Kidney (tissue), 14 donors: ENCODE data around the gene NKG7. TPM values are rescaled to one million over a fixed set of nuclear protein-coding genes. Genes with fewer than 3 reads are reported as not detected.

Experiments
- DNase-seq, 5 donors: peaks; one replicate each; pipeline ENCODE4 v3.0.0-alpha.2; 2013 to 2020
- FAIRE-seq: peaks from 2 replicates; lab custom pipeline; 2012; peaks lifted over from hg19 to GRCh38; lab: Jason Lieb, UNC
- H3K27ac ChIP-seq, 2 donors: one replicate each; pipeline ENCODE4 v1.7.0; 2013; ENCODE audit warnings: low read depth in 2 of 2, low read length in 2 of 2, inconsistent platforms in 1 of 2
- H3K27me3 ChIP-seq: one replicate; pipeline ENCODE4 v1.7.1; 2013; ENCODE audit warnings: low read length, inconsistent platforms; ENCODE audit not compliant: control insufficient read depth, insufficient read depth
- H3K36me3 ChIP-seq, 3 donors: one replicate each; pipeline versions ENCODE4 v1.7.0 to v1.7.1; 2013; ENCODE audit warnings: low read length in 3 of 3, control low read depth in 1 of 3, inconsistent platforms in 1 of 3; ENCODE audit not compliant: insufficient read depth in 3 of 3, control insufficient read depth in 2 of 3
- H3K4me1 ChIP-seq, 3 donors: one replicate each; pipeline versions ENCODE4 v1.7.0 to v1.7.1; 2013; ENCODE audit warnings: low read length in 3 of 3, inconsistent platforms in 1 of 3, low read depth in 1 of 3; ENCODE audit not compliant: control insufficient read depth in 2 of 3, insufficient read depth in 2 of 3
- H3K4me3 ChIP-seq, 3 donors: one replicate each; pipeline versions ENCODE4 v1.7.0 to v1.8.1; 2013; ENCODE audit warnings: low read length in 3 of 3, control low read depth in 1 of 3, inconsistent platforms in 1 of 3
- H3K9ac ChIP-seq, 3 donors: one replicate each; pipeline versions ENCODE4 v1.7.0 to v1.7.1; 2013; ENCODE audit warnings: low read length in 3 of 3, control low read depth in 1 of 3, inconsistent platforms in 1 of 3
- H3K9me3 ChIP-seq, 3 donors: one replicate each; pipeline versions ENCODE4 v1.7.0 to v1.7.1; 2013; ENCODE audit warnings: low read length in 3 of 3, control low read depth in 1 of 3, inconsistent platforms in 1 of 3; ENCODE audit not compliant: control insufficient read depth in 2 of 3, insufficient read depth in 1 of 3
- CTCF ChIP-seq: IDR thresholded peaks from 3 replicates; pipeline ENCODE4 v1.5.1; 2012; ENCODE audit warnings: mild to moderate bottlenecking, moderate library complexity, borderline replicate concordance; ENCODE audit not compliant: insufficient read depth; ENCODE audit errors: extremely low read depth
- intact Hi-C: fragments of 100-400 bp; cut with DNase I; formaldehyde crosslinking; loops from one replicate; pipeline ENCODE4 v1.11.1; 2022
- polyA plus RNA-seq: library from polyadenylated mRNA; stranded (reverse); fragments of 350-450 nt; fragmentation: Illumina TruSeq; extraction: RNeasy Lipid Tissue Mini Kit (QIAGEN cat#74804); gene quantifications from one replicate; pipeline ENCODE4 v1.2.3, GENCODE V29; 2014; ENCODE audit warnings: low read depth, low replicate concordance; ENCODE audit not compliant: insufficient read depth
- total RNA-seq: library from RNA; stranded (reverse); fragmentation: NEBNext Ultra II Directional; extraction: Animal tissue kit (Norgen Biotek cat#: 25700); gene quantifications from one replicate; pipeline ENCODE4 v1.2.1, GENCODE V29; 2021
- donor health status: control.
- donor health status: control.
- donor health status: control.
- donor health status: control.
- donor health status: control.
- donor health status: DM: yes; HTN: yes; CAD: no.
- donor health status: Normal renal cell carcinoma (clear cell type).

Gene NKG7
- total and polyA plus RNA-seq, 2 donors from 2014 or later: 3.5 to 7.9 TPM

DNA sequence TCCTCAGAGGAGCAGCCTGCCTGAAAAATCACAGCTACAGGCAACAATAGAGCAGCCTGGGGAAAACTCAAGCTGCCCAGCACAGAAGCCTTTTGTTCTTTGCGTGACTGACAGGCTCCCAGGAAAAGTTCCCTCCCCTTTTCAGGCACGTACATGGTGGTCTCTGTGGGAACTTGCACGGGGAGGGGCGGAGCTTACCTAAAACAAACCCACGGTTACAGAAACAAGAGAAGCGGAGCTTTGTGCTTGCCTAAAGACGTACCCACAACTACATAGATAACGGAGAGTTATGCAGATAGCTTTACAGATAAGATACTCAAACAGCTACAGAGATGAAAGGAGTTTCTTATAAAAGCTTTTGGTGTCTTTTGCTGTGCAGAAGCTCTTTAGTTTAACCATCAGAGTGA lies 17.7 kb downstream of the NKG7 start:
- no peak for FAIRE-seq
- no peak overlapping the region for H3K9ac ChIP-seq
- H3K27ac ChIP-seq: no peak overlapping the region
- peaks cover 0 to 15% (median 6%) of the 10 kb centered on the region in 3 donors for H3K36me3 ChIP-seq
- no peaks in the 10 kb centered on the region for H3K4me1 ChIP-seq
- H3K27me3 ChIP-seq: no peaks in the 10 kb centered on the region
- H3K4me3 ChIP-seq: no peak overlapping the region
- H3K9me3 ChIP-seq: no peaks in the 10 kb centered on the region
- no peak for TF ChIP-seq CTCF
- peak in 4 of 5 donors; percentile 82 to 86 (median 84) for DNase-seq
- intact Hi-C loops: no loop called here

DNA sequence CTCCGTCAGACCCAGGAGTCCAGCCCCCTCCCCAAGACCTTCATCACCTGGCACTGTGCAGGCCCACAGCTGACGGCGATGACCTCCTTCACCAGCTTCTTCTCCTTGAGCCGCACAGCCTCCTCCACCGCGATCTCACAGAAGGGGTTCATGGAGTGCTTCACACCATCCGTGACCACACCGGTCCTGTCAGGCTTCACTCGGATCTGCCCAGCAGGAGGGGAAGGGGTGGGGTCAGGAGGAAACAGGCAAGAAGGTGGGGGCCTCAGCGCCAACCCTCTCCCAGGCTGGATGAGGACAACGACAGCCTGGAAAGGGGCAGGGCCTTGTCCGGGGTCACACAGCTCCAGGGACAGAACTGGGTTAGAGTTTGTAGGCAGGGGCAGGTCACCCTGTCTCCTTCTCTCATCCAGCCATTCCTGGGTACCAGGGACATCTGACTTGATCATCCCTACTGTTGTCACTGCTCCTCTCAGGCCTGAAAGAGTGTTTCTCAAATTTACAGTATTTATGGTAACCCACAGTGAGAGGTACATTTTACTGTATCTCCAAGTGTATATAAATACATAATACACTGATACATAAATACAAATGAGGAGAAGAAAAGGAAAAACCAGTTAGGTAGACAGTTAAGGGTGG lies 18.2 kb downstream of the NKG7 start:
- Histone ChIP-seq H3K27me3 (no peaks in the 10 kb centered on the region), H3K27ac (no peak overlapping the region), H3K9ac (no peak overlapping the region), H3K9me3 (no peaks in the 10 kb centered on the region), H3K4me1 (no peaks in the 10 kb centered on the region), H3K36me3 (peaks cover 0 to 15% (median 6%) of the 10 kb centered on the region in 3 donors), H3K4me3 (no peak overlapping the region)
- FAIRE-seq (no peak), DNase-seq (peak; percentile 52 to 78 (median 64))
- TF ChIP-seq CTCF: no peak
- intact Hi-C loops: no loop called here

DNA sequence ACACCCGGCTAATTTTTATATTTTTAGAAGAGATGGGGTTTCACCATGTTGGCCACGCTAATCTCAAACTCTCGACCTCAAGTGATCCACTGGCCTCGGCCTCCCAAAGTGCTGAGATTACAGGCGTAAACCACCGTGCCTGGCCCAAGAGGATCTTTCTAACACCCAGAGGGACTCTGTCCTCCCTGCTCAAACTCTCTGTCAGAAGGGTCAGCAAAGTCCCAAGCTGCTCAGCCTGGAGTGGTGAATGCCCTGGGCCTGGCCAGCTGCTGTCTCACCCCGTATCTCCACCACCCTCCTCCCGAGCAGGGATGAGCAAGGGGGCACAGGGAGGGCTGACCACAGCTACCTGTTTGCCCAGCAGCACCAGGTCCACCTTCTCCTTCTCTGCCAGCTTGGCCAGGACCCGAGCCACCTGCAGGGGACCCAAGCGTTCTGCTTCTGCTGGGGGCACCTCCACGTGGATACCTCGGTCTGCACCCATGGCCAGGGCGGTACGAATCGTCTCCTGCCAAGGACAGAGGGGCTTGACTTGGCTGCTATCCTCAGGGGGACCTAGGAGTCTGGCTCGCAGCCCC lies 19.6 kb downstream of the NKG7 start:
- intact Hi-C loops: no loop called here
- H3K36me3 ChIP-seq: peaks cover 0 to 20% (median 6%) of the 10 kb centered on the region in 3 donors
- no peak overlapping the region for H3K9ac ChIP-seq
- no peaks in the 10 kb centered on the region for H3K9me3 ChIP-seq
- no peak for FAIRE-seq
- no peaks in the 10 kb centered on the region for H3K4me1 ChIP-seq
- no peak overlapping the region for H3K27ac ChIP-seq
- DNase-seq: no peak
- H3K27me3 ChIP-seq: no peaks in the 10 kb centered on the region
- no peak overlapping the region for H3K4me3 ChIP-seq
- no peak for TF ChIP-seq CTCF
